ENCODE results near the gene ASPSCR1.

The ASPSCR1 gene

GRCh38 chr17:82018989-82019689, 41.7 kb downstream of the ASPSCR1 start:
- Histone ChIP-seq H3K4me2 (ENCODE audit: low read depth, low read length, poor library complexity, severe bottlenecking) (no peak overlapping the region), H3K9me3 (ENCODE audit: insufficient read depth, low read length) (no peaks in the 10 kb centered on the region), H4K20me1 (ENCODE audit: low read depth, low read length) (no peaks in the 10 kb centered on the region), H3K27ac (ENCODE audit: low read depth, low read length) (no peak overlapping the region), H3K9ac (ENCODE audit: low read length) (no peak overlapping the region), H3K27me3 (ENCODE audit: low read length) (no peaks in the 10 kb centered on the region), H3K9me2 (replicated peaks; ENCODE audit: insufficient read depth, low read length) (no peaks in the 10 kb centered on the region), H3K36me3 (ENCODE audit: low read length) (no peaks in the 10 kb centered on the region), H3F3A (ENCODE audit: insufficient read depth) (0 out of 2 replicates have a peak, but pooled peaks cover 6% of the 10 kb centered on the region), H2AFZ (ENCODE audit: low read depth, low read length, severe bottlenecking) (no peak overlapping the region), H3K79me2 (ENCODE audit: insufficient read depth, low read length) (peaks cover 22% of the 10 kb centered on the region), H3K4me3 (ENCODE audit: insufficient read depth, low read length, poor library complexity, severe bottlenecking) (no peak overlapping the region)
- TF ChIP-seq CTCF (IDR thresholded peaks at IDR 0.05; ENCODE audit: insufficient read depth, low read length, poor library complexity, severe bottlenecking) (no peak), EZH2phosphoT487 (conservative IDR thresholded peaks at IDR 0.05; ENCODE audit: low read length) (no peak)

DNA sequence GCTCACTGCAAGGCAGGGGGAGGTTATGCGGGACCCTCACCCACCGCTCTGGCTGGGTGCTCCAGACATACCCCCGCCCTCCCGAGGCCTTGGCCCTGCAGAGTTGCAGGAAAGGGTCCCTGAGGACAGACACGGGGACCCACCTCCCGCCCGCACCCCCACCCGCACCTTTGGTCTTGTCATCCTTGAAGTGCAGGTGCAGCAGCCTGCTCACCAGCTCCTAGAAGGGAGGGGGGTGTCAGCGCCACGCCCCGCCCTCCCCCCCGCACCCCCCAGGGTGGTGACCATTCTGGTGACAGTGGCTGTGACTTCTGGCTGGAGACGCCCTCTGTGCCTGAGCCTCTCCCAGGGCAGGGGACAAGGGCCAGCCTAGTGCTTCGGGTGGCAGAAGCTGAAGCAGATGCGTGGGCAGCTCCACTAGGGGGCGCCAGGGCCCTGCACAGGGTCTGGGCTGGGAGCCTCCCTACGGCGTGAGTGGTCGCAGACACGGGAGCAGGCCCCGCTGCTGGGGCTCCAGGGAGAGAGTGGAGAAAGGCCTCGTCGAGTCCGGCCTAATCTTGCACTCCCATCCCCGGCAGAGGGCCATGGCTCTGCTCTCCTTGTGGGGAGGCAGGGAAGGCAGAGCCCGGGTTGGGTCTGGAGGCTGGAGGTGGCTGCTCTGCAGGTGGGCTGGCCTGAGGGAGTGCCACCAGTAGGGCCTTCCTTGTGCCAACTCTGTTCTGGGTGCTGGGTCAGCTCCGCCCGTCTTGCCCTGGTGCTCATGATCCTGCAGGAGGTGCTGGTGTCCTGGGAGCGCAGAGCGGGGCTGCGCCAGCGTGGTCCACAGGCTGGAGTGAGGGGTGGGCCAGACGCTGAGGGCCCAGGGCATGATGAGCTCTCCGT, 42.5 kb downstream of the ASPSCR1 start:
- H3K9me2 ChIP-seq (replicated peaks; ENCODE audit: insufficient read depth, low read length), result no peaks in the 10 kb centered on the region
- H3K27ac ChIP-seq (ENCODE audit: low read depth, low read length), result no peak overlapping the region
- no peak overlapping the region for H2AFZ ChIP-seq (ENCODE audit: low read depth, low read length, severe bottlenecking)
- H3K4me3 ChIP-seq (ENCODE audit: insufficient read depth, low read length, poor library complexity, severe bottlenecking), result no peak overlapping the region
- H3K4me2 ChIP-seq (ENCODE audit: low read depth, low read length, poor library complexity, severe bottlenecking), result peak overlapping the region; percentile 89
- peaks cover 25% of the 10 kb centered on the region for H3K79me2 ChIP-seq (ENCODE audit: insufficient read depth, low read length)
- TF ChIP-seq CTCF (IDR thresholded peaks at IDR 0.05; ENCODE audit: insufficient read depth, low read length, poor library complexity, severe bottlenecking) (peak; percentile 94), EZH2phosphoT487 (conservative IDR thresholded peaks at IDR 0.05; ENCODE audit: low read length) (no peak)
- H3K9me3 ChIP-seq (ENCODE audit: insufficient read depth, low read length), result no peaks in the 10 kb centered on the region
- H3F3A ChIP-seq (ENCODE audit: insufficient read depth), result 0 out of 2 replicates have a peak, but pooled peaks cover 6% of the 10 kb centered on the region
- H4K20me1 ChIP-seq (ENCODE audit: low read depth, low read length), result no peaks in the 10 kb centered on the region
- no peaks in the 10 kb centered on the region for H3K27me3 ChIP-seq (ENCODE audit: low read length)
- H3K9ac ChIP-seq (ENCODE audit: low read length), result 0 out of 2 replicates have a peak overlapping the region, but pooled peaks have one; percentile 99
- no peaks in the 10 kb centered on the region for H3K36me3 ChIP-seq (ENCODE audit: low read length)

DNA sequence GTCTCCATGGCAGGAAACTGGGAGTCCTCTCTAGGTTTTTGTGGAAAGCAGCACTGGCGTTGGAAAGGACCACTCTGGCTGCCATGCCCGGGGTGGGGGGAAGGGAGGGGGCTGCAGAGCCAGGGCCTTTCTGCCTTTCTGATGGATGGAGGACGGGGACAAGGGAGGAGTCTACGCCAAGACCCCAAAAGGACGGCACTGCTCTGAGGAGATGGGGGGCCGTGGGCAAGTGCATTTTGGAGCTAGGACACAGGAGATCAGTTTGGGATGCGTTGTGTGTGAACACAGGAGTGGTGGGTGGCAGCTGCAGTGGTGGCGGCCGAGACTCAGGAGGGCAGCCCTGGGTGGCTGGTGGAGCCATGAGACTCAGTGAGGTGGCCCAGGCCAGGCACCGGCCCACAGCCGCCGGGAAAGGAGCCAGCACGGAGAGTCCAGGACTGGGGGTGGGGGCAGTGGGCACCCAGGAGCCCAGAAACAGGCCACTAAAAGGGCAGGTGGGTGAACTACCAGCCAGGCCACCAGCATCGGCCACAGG, 43.2 kb downstream of the ASPSCR1 start:
- peak overlapping the region; percentile 99 for H3K9ac ChIP-seq (ENCODE audit: low read length)
- peak overlapping the region; percentile 73 for H3K27ac ChIP-seq (ENCODE audit: low read depth, low read length)

More for the DNA sequence above, 43.2 kb downstream of the ASPSCR1 start:
- Histone ChIP-seq H2AFZ (ENCODE audit: low read depth, low read length, severe bottlenecking) (no peak overlapping the region), H3K27me3 (ENCODE audit: low read length) (no peaks in the 10 kb centered on the region), H3F3A (ENCODE audit: insufficient read depth) (0 out of 2 replicates have a peak, but pooled peaks cover 6% of the 10 kb centered on the region), H3K9me3 (ENCODE audit: insufficient read depth, low read length) (no peaks in the 10 kb centered on the region), H3K36me3 (ENCODE audit: low read length) (no peaks in the 10 kb centered on the region), H3K4me2 (ENCODE audit: low read depth, low read length, poor library complexity, severe bottlenecking) (peak overlapping the region; percentile 89), H3K9me2 (replicated peaks; ENCODE audit: insufficient read depth, low read length) (no peaks in the 10 kb centered on the region), H3K4me3 (ENCODE audit: insufficient read depth, low read length, poor library complexity, severe bottlenecking) (peak overlapping the region; percentile 97), H4K20me1 (ENCODE audit: low read depth, low read length) (no peaks in the 10 kb centered on the region), H3K79me2 (ENCODE audit: insufficient read depth, low read length) (peaks cover 25% of the 10 kb centered on the region)
- TF ChIP-seq CTCF (IDR thresholded peaks at IDR 0.05; ENCODE audit: insufficient read depth, low read length, poor library complexity, severe bottlenecking) (no peak), EZH2phosphoT487 (conservative IDR thresholded peaks at IDR 0.05; ENCODE audit: low read length) (no peak)

Data from SU-DHL-6 (cell line).